Endothelial cell of umbilical vein (primary cell): ENCODE measurements around the gene PIK3AP1. TPM values are rescaled to one million over a fixed set of nuclear protein-coding genes. Genes with fewer than 3 reads are reported as not detected.

Source experiments
- BruUV-seq: library from RNA; stranded (reverse); fragments of 400-500 nt; replicated peaks from 2 replicates; lab custom pipeline; 2021; lab: Mats Ljungman, UMichigan
- CTCF ChIA-PET: fragments of 300-600, 350-600 bp; sonication (Branson Sonifier 250); formaldehyde crosslinking; loops from one replicate; lab custom pipeline; 2021; ENCODE audit warnings: antibody characterized with exemption, inconsistent platforms; lab: Charles Lee
- POLR2A ChIA-PET: fragments of 300-600, 350-600 bp; sonication (Branson Sonifier 250); formaldehyde crosslinking; loops from one replicate; lab custom pipeline; 2021; ENCODE audit warnings: antibody characterized with exemption, inconsistent platforms; lab: Charles Lee
- DNase-seq: peaks from one replicate; pipeline ENCODE4 v3.0.0-alpha.2; 2011; ENCODE audit warnings: low read depth, low spot score
- FAIRE-seq: peaks from 2 replicates; lab custom pipeline; 2011; peaks lifted over from hg19 to GRCh38; lab: Jason Lieb, UNC
- H2AFZ ChIP-seq: 2 replicates; pipeline ENCODE4 v1.6.0; 2012; ENCODE audit warnings: low read depth, low read length, control low read depth, inconsistent platforms
- H3K27ac ChIP-seq: 2 replicates; pipeline ENCODE4 v1.5.1; 2011; ENCODE audit warnings: low read depth, mild to moderate bottlenecking, control low read depth, low read length, moderate library complexity; ENCODE audit not compliant: insufficient read depth
- H3K27me3 ChIP-seq, 2 experiments: 2 replicates each; pipeline versions ENCODE4 v1.6.0 to v1.6.1; 2011; ENCODE audit warnings: low read length in 2 of 2, mixed read lengths in 1 of 2; ENCODE audit not compliant: control insufficient read depth in 2 of 2, insufficient read depth in 2 of 2
- H3K36me3 ChIP-seq, 2 experiments: 2 replicates in 1 of 2; 3 replicates in 1 of 2; pipeline ENCODE4 v1.5.1; 2011; ENCODE audit warnings: low read length in 2 of 2, mild to moderate bottlenecking in 1 of 2, moderate library complexity in 1 of 2; ENCODE audit not compliant: control insufficient read depth in 2 of 2, insufficient read depth in 2 of 2; ENCODE audit errors: extremely low read depth in 1 of 2
- H3K4me1 ChIP-seq: 3 replicates; pipeline ENCODE4 v1.5.1; 2011; ENCODE audit warnings: mild to moderate bottlenecking, low read length; ENCODE audit not compliant: control insufficient read depth, insufficient read depth; ENCODE audit errors: extremely low read depth
- H3K4me2 ChIP-seq: 2 replicates; pipeline ENCODE4 v1.6.1; 2011; ENCODE audit warnings: low read length, control low read depth, mixed read lengths; ENCODE audit not compliant: insufficient read depth
- H3K4me3 ChIP-seq, 3 experiments: fragments of 200-600 bp in 1 of 3; sonication (generic), shearing (Covaris generic) in 1 of 3; replicated peaks in 1 of 3; 2 replicates each; pipeline ENCODE4 v1.5.1; 2011 to 2016; ENCODE audit warnings: control low read depth in 3 of 3, low read length in 3 of 3, mild to moderate bottlenecking in 2 of 3, inconsistent platforms in 1 of 3, low read depth in 1 of 3, moderate library complexity in 1 of 3; ENCODE audit not compliant: insufficient read depth in 1 of 3
- H3K79me2 ChIP-seq: 2 replicates; pipeline ENCODE4 v1.6.0; 2012; ENCODE audit warnings: low read length, inconsistent platforms; ENCODE audit not compliant: control insufficient read depth, insufficient read depth
- H3K9ac ChIP-seq: replicated peaks from 2 replicates; pipeline ENCODE3; 2011; ENCODE audit warnings: low read length, control low read depth; ENCODE audit not compliant: insufficient read depth; ENCODE audit errors: extremely low read depth
- H3K9me1 ChIP-seq: replicated peaks from 3 replicates; pipeline ENCODE4 v1.6.0; 2011; ENCODE audit warnings: mild to moderate bottlenecking, low read length; ENCODE audit not compliant: control insufficient read depth, insufficient read depth; ENCODE audit errors: extremely low read depth
- H3K9me3 ChIP-seq: replicated peaks from 2 replicates; pipeline ENCODE4 v1.5.1; 2012; ENCODE audit warnings: low read length, inconsistent platforms; ENCODE audit not compliant: control insufficient read depth, insufficient read depth
- H4K20me1 ChIP-seq: replicated peaks from 2 replicates; pipeline ENCODE3; 2011; ENCODE audit warnings: mild to moderate bottlenecking, low read length; ENCODE audit not compliant: control insufficient read depth, insufficient read depth; ENCODE audit errors: extremely low read depth
- EZH2 ChIP-seq: IDR thresholded peaks from 2 replicates; pipeline ENCODE4 v1.6.1; 2012; ENCODE audit warnings: borderline replicate concordance, low read depth, mild to moderate bottlenecking, moderate library complexity, low read length, inconsistent platforms; ENCODE audit not compliant: severe bottlenecking
- FOS ChIP-seq: IDR thresholded peaks from 2 replicates; pipeline ENCODE4 v1.6.1; 2011; ENCODE audit warnings: mild to moderate bottlenecking, low read length, moderate library complexity, borderline replicate concordance; ENCODE audit not compliant: insufficient read depth
- GATA2 ChIP-seq: IDR thresholded peaks from 2 replicates; pipeline ENCODE4 v1.7.0; 2011; ENCODE audit warnings: low read depth, mild to moderate bottlenecking, moderate library complexity, mixed read lengths, low read length; ENCODE audit not compliant: insufficient read length, insufficient read depth
- JUN ChIP-seq: IDR thresholded peaks from 2 replicates; pipeline ENCODE4 v1.6.1; 2011; ENCODE audit warnings: borderline replicate concordance, low read depth; ENCODE audit not compliant: insufficient read length, insufficient read depth
- MYC ChIP-seq: IDR thresholded peaks from one replicate; pipeline ENCODE4 v1.6.1; 2011; ENCODE audit warnings: mild to moderate bottlenecking, low read depth, low read length
- POLR2A ChIP-seq: IDR thresholded peaks from 2 replicates; pipeline ENCODE4 v1.6.1; 2012; ENCODE audit warnings: low read depth, mild to moderate bottlenecking, control low read depth, low read length
- POLR2AphosphoS5 ChIP-seq: IDR thresholded peaks from 2 replicates; pipeline ENCODE4 v1.6.1; 2012; ENCODE audit warnings: low read depth, mild to moderate bottlenecking, control low read depth, low read length, moderate library complexity; ENCODE audit not compliant: insufficient read depth
- dilution Hi-C: fragments of 300-500 bp; cut with MboI; formaldehyde crosslinking; loops from one replicate; pipeline ENCODE4 v1.15.0; 2019; ENCODE audit warnings: low sequenced_read_pairs; ENCODE audit not compliant: extremely low pct_ligation_motif_present
- intact Hi-C: fragments of 100-400 bp; cut with micrococcal nuclease; formaldehyde crosslinking; loops from one replicate; pipeline ENCODE4 v1.10.0; 2022
- polyA plus RNA-seq, 4 experiments: library from polyadenylated mRNA; depleted of rRNA in 3 of 4; stranded (reverse) in 3 of 4; unstranded in 1 of 4; fragments of >200 nt; gene quantifications; 2 replicates each; pipeline versions ENCODE4 v1.2.1 to v1.2.3, GENCODE V29; 2011 to 2012; ENCODE audit warnings: missing spikeins in 1 of 4
- total RNA-seq: library from RNA; stranded (reverse); gene quantifications from 2 replicates; pipeline ENCODE4 v1.2.3, GENCODE V29; 2021
- TF ChIP-seq, protein P1 (sequence below): IDR thresholded peaks from 2 replicates; pipeline ENCODE4 v1.6.1; 2011; ENCODE audit not compliant: insufficient read depth, insufficient read length
- TF ChIP-seq, protein P2 (sequence below), 2 donors: IDR thresholded peaks; 1 replicate in 1 of 2; 2 replicates in 1 of 2; pipeline ENCODE4 v1.5.1; 2011; ENCODE audit warnings: low read length in 2 of 2, mild to moderate bottlenecking in 2 of 2, moderate library complexity in 2 of 2, control low read depth in 1 of 2, inconsistent platforms in 1 of 2, low read depth in 1 of 2; ENCODE audit not compliant: insufficient read depth in 1 of 2; ENCODE audit errors: extremely low read depth in 1 of 2

The PIK3AP1 gene
- total and polyA plus RNA-seq, 2 donors (not counting 3 experiments of a cell fraction or from before 2014, with no cell fraction given): 0.04 TPM; not detected in 1

DNA sequence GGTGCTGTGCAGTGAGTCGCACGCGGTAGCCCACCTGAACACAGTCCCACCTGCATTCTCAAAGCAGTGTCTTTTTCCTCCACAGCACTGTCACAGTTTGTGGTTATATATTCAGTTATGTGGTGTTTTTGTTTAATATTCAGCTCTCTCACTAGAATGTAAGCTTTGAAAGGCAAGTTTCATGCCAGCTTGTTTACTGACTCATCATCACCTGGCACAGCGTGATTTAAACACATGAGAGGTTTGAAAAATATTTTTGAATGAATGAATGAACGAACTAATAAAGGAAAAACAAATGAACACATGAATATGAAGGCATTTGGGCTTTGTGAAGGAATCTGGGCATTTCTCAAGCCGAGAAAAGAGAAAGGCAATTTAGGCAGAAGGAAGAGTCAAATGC, 81.6 kb downstream of the PIK3AP1 start:
- no TSS peak for BruUV-seq
- no peaks in the 10 kb centered on the region for H3K36me3 ChIP-seq
- no peak for DNase-seq
- H3K27me3 ChIP-seq: peaks cover 0 to 6% of the 10 kb centered on the region in 2 experiments
- no peaks in the 10 kb centered on the region for H3K9me1 ChIP-seq
- no peak overlapping the region for H3K4me2 ChIP-seq
- H2AFZ ChIP-seq: no peak overlapping the region
- POLR2A ChIA-PET: no interaction called here
- H3K79me2 ChIP-seq: no peaks in the 10 kb centered on the region
- no peak overlapping the region for H3K4me3 ChIP-seq
- no peak overlapping the region for H3K9ac ChIP-seq
- no peak overlapping the region for H3K27ac ChIP-seq
- no peaks in the 10 kb centered on the region for H4K20me1 ChIP-seq
- no peak for FAIRE-seq
- intact Hi-C loops (no loop called here), dilution Hi-C loops (no loop called here)
- no peaks in the 10 kb centered on the region for H3K4me1 ChIP-seq
- H3K9me3 ChIP-seq: no peaks in the 10 kb centered on the region
- no peak for TF ChIP-seq POLR2AphosphoS5
- no peak for TF ChIP-seq POLR2A
- no peak for TF ChIP-seq MYC
- TF ChIP-seq, protein P1, sequence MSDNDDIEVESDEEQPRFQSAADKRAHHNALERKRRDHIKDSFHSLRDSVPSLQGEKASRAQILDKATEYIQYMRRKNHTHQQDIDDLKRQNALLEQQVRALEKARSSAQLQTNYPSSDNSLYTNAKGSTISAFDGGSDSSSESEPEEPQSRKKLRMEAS: no peak
- TF ChIP-seq GATA2: no peak
- no peak for TF ChIP-seq JUN
- TF ChIP-seq, protein P2, sequence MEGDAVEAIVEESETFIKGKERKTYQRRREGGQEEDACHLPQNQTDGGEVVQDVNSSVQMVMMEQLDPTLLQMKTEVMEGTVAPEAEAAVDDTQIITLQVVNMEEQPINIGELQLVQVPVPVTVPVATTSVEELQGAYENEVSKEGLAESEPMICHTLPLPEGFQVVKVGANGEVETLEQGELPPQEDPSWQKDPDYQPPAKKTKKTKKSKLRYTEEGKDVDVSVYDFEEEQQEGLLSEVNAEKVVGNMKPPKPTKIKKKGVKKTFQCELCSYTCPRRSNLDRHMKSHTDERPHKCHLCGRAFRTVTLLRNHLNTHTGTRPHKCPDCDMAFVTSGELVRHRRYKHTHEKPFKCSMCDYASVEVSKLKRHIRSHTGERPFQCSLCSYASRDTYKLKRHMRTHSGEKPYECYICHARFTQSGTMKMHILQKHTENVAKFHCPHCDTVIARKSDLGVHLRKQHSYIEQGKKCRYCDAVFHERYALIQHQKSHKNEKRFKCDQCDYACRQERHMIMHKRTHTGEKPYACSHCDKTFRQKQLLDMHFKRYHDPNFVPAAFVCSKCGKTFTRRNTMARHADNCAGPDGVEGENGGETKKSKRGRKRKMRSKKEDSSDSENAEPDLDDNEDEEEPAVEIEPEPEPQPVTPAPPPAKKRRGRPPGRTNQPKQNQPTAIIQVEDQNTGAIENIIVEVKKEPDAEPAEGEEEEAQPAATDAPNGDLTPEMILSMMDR (IDR thresholded peaks at IDR 0.05; ENCODE audit: extremely low read depth in 1 of 2, insufficient read depth in 1 of 2, low read depth in 1 of 2, low read length in 2 of 2): no peak
- no peak for TF ChIP-seq EZH2
- TF ChIP-seq FOS: no peak
- CTCF ChIA-PET: interaction anchor here (1.4 kb wide), 1 partner anchor 387 kb away, joined by 4 read pairs; no protein-coding TSS in a partner anchor
